ENCODE results near the gene DHRS7B.

- TF ChIP-seq CTCF (IDR thresholded peaks at IDR 0.05) (no peak), POLR2A (IDR thresholded peaks at IDR 0.05) (no peak)
Observed at GRCh38 chr17:21198411-21198810, 71.6 kb downstream of the DHRS7B start.

All from esophagus squamous epithelium (tissue), 4 donors.